ENCODE data around the gene TTC8.

- no peak for TF ChIP-seq CTCF (tag by site-specific recombination; IDR thresholded peaks at IDR 0.05)
- TF ChIP-seq ZNF18 (tag by site-specific recombination; IDR thresholded peaks at IDR 0.05) = no peak
- TF ChIP-seq TSHZ1 (tag by site-specific recombination; IDR thresholded peaks at IDR 0.05; ENCODE audit: borderline replicate concordance) = no peak
- no peak for TF ChIP-seq YY1 (tag by site-specific recombination; IDR thresholded peaks at IDR 0.05)
- TF ChIP-seq ZBTB1 (tag by site-specific recombination; IDR thresholded peaks at IDR 0.05) = no peak
Observed at GRCh38 chr14:88856786-88857366, 32.4 kb downstream of the TTC8 start.

All from HEK293 (cell line).